ENCODE data around the gene SCUBE3.
A peak's percentile ranks its signal among the peaks of the same experiment; 100 is the strongest.

- TF ChIP-seq CTCF (IDR thresholded peaks at IDR 0.05; ENCODE audit: poor library complexity) = peak; percentile 72
- no peak for TF ChIP-seq EZH2phosphoT487 (IDR thresholded peaks at IDR 0.05; ENCODE audit: low read depth, severe bottlenecking, unreplicated experiment)
- no peak for TF ChIP-seq EZH2 (IDR thresholded peaks at IDR 0.05; ENCODE audit: borderline replicate concordance)
These were observed 80.7 kb downstream of the SCUBE3 start for GRCh38 chr6:35294308-35294945.

Data from hepatocyte (in vitro differentiated cells).